GM12878 (cell line): Measurements from ENCODE around the gene MAIP1. TPM values are rescaled to one million over a fixed set of nuclear protein-coding genes. Genes with fewer than 3 reads are reported as not detected.

Experiments used
- ESRRA ChIP-seq: IDR thresholded peaks from 2 replicates; pipeline ENCODE4 v1.6.1; 2012; ENCODE audit warnings: mild to moderate bottlenecking, low read length, improper control_type of control experiment
- IRF4 ChIP-seq: IDR thresholded peaks from 2 replicates; pipeline ENCODE4 v1.6.1; 2011; ENCODE audit warnings: low read depth, low read length
- KAT2A ChIP-seq: conservative IDR thresholded peaks from 2 replicates; pipeline ENCODE4 v1.6.1; 2011; ENCODE audit warnings: low read depth, low read length; ENCODE audit not compliant: control insufficient read depth
- KLF5 ChIP-seq: fragments of 450-650 bp; IDR thresholded peaks from 2 replicates; pipeline ENCODE4 v1.6.1; 2014; ENCODE audit warnings: mild to moderate bottlenecking; ENCODE audit not compliant: partially characterized antibody
- PML ChIP-seq: IDR thresholded peaks from 2 replicates; pipeline ENCODE4 v1.6.1; 2012; ENCODE audit warnings: low read length, inconsistent platforms
- POU2F2 ChIP-seq: IDR thresholded peaks from 3 replicates; pipeline ENCODE4 v1.6.1; 2011; ENCODE audit warnings: low read depth, mild to moderate bottlenecking, low read length, borderline replicate concordance
- RFX5 ChIP-seq: IDR thresholded peaks from 2 replicates; pipeline ENCODE4 v1.6.1; 2011; ENCODE audit warnings: low read depth, low read length, improper control_type of control experiment
- SMC3 ChIP-seq: IDR thresholded peaks from 2 replicates; pipeline ENCODE4 v1.6.1; 2011; ENCODE audit warnings: low read length, improper control_type of control experiment, borderline replicate concordance
- TARDBP ChIP-seq: IDR thresholded peaks from 2 replicates; pipeline ENCODE4 v1.6.1; 2016; ENCODE audit warnings: borderline replicate concordance
- TCF3 ChIP-seq: IDR thresholded peaks from 2 replicates; pipeline ENCODE4 v1.6.1; 2012; ENCODE audit warnings: low read depth, mild to moderate bottlenecking, low read length, borderline replicate concordance; ENCODE audit not compliant: insufficient read depth
- ZNF24 ChIP-seq: fragments of 450-650 bp; IDR thresholded peaks from 2 replicates; pipeline ENCODE4 v1.6.1; 2017; ENCODE audit warnings: antibody characterized with exemption, mild to moderate bottlenecking
- ZNF384 ChIP-seq: IDR thresholded peaks from 2 replicates; pipeline ENCODE4 v1.6.1; 2012; ENCODE audit warnings: low read depth, mild to moderate bottlenecking, low read length, improper control_type of control experiment, borderline replicate concordance
- polyA plus RNA-seq, 11 experiments: library from polyadenylated mRNA; depleted of rRNA in 4 of 11; unstranded in 6 of 11; stranded (reverse) in 5 of 11; fragments of >200 nt; fragmentation: Nextera tagmentation in 4 of 11; fragmentation: Illumina TruSeq in 1 of 11; extraction: Ambion mirVana in 4 of 11; extraction: Trizol in 1 of 11; gene quantifications; 1 replicate in 1 of 11; 2 replicates in 10 of 11; pipeline versions ENCODE4 v1.2.1 to v1.2.3, GENCODE V29; 2011 to 2016; ENCODE audit warnings: inconsistent platforms in 2 of 11, missing spikeins in 2 of 11, low read depth in 1 of 11
- total RNA-seq, 4 experiments: library from RNA; depleted of rRNA in 3 of 4; stranded (reverse); fragments of >200 nt in 3 of 4; fragmentation: Illumina TruSeq in 1 of 4; extraction: Trizol in 1 of 4; gene quantifications; 2 replicates each; pipeline versions ENCODE4 v1.2.1 to v1.2.3, GENCODE V29; 2013 to 2021
- TF ChIP-seq, protein P1 (sequence below): fragments of 450-650 bp; IDR thresholded peaks from 2 replicates; pipeline ENCODE4 v1.6.1; 2017; ENCODE audit warnings: mild to moderate bottlenecking, moderate library complexity
- TF ChIP-seq, protein P2 (sequence below): IDR thresholded peaks from 2 replicates; pipeline ENCODE4 v1.6.1; 2011; ENCODE audit warnings: mild to moderate bottlenecking, low read depth, low read length, moderate library complexity; ENCODE audit not compliant: insufficient replicate concordance

Gene MAIP1
- total and polyA plus RNA-seq, 10 of the 15 experiments (the other 5 are each of a cell fraction or from before 2014, with no cell fraction given): 5.4 to 41.4 (median 25.4) TPM

DNA sequence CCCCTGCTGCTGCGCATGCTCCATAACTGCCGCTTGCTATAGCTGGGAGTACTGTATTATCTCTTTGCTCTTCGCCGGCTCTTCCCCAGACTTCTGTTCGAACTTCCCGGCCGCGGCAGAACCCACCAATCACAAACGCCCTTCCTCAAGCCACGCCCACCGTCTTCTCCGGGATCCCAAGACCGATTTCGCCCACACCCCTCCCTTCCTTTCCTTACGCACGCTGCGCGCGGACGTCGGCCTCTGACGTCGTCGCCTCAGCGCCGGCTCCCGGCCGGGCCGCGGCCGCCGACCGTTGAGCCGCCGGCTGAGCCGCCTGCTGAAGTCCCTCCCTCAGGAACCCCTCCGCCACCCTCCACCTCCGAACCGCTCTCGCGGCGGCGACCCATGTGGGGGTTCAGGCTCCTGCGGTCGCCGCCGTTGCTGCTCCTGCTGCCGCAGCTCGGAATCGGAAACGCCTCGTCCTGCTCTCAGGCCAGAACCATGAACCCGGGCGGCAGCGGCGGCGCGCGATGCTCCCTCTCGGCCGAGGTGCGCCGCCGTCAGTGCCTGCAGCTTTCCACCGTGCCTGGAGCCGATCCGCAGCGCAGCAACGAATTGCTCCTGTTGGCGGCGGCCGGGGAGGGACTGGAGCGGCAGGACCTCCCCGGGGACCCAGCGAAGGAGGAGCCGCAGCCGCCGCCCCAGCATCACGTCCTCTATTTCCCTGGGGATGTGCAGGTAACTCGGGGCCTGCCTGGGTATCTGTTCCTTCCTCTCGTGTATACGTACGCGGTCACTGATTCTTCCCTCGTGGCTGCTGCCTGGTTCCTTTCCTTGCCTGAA, 44.1 kb upstream of the MAIP1 start, which contains the start of gene C2orf69 (continued):
- TF ChIP-seq, protein P1, sequence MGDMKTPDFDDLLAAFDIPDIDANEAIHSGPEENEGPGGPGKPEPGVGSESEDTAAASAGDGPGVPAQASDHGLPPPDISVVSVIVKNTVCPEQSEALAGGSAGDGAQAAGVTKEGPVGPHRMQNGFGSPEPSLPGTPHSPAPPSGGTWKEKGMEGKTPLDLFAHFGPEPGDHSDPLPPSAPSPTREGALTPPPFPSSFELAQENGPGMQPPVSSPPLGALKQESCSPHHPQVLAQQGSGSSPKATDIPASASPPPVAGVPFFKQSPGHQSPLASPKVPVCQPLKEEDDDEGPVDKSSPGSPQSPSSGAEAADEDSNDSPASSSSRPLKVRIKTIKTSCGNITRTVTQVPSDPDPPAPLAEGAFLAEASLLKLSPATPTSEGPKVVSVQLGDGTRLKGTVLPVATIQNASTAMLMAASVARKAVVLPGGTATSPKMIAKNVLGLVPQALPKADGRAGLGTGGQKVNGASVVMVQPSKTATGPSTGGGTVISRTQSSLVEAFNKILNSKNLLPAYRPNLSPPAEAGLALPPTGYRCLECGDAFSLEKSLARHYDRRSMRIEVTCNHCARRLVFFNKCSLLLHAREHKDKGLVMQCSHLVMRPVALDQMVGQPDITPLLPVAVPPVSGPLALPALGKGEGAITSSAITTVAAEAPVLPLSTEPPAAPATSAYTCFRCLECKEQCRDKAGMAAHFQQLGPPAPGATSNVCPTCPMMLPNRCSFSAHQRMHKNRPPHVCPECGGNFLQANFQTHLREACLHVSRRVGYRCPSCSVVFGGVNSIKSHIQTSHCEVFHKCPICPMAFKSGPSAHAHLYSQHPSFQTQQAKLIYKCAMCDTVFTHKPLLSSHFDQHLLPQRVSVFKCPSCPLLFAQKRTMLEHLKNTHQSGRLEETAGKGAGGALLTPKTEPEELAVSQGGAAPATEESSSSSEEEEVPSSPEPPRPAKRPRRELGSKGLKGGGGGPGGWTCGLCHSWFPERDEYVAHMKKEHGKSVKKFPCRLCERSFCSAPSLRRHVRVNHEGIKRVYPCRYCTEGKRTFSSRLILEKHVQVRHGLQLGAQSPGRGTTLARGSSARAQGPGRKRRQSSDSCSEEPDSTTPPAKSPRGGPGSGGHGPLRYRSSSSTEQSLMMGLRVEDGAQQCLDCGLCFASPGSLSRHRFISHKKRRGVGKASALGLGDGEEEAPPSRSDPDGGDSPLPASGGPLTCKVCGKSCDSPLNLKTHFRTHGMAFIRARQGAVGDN: peak; percentile 76
- TF ChIP-seq PML (0 out of 2 replicates have a peak, but pooled peaks have one; percentile 63), RFX5 (no peak), KLF5 (no peak), TCF3 (0 out of 2 replicates have a peak, but pooled peaks have one; percentile 19), POU2F2 (0 out of 3 replicates have a peak, but pooled peaks have one; percentile 10), TARDBP (peak; percentile 42; the same call in 1 of the 2 replicates), ESRRA (no peak), ZNF384 (no peak), ZNF24 (no peak), IRF4 (no peak), SMC3 (no peak), KAT2A (no peak)
- TF ChIP-seq, protein P2, sequence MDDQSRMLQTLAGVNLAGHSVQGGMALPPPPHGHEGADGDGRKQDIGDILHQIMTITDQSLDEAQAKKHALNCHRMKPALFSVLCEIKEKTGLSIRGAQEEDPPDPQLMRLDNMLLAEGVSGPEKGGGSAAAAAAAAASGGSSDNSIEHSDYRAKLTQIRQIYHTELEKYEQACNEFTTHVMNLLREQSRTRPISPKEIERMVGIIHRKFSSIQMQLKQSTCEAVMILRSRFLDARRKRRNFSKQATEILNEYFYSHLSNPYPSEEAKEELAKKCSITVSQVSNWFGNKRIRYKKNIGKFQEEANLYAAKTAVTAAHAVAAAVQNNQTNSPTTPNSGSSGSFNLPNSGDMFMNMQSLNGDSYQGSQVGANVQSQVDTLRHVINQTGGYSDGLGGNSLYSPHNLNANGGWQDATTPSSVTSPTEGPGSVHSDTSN: peak; percentile 10
